HepG2 (cell line): ENCODE results near the gene AKIRIN1. TPM values are rescaled to one million over a fixed set of nuclear protein-coding genes. Genes with fewer than 3 reads are reported as not detected.
A peak's percentile ranks its signal among the peaks of the same experiment; 100 is the strongest.

Experiments used
- AKAP8 ChIP-seq: sonication (generic); formaldehyde crosslinking; IDR thresholded peaks from 2 replicates; pipeline ENCODE4 v1.5.1; 2020; ENCODE audit warnings: mild to moderate bottlenecking, missing genetic modification reagents
- CHCHD3 ChIP-seq: sonication (generic); formaldehyde crosslinking; IDR thresholded peaks from 2 replicates; pipeline ENCODE4 v1.8.0; 2022; ENCODE audit warnings: mild to moderate bottlenecking, missing genetic modification reagents, moderate library complexity
- FOXJ3 ChIP-seq: sonication (generic); formaldehyde crosslinking; IDR thresholded peaks from 2 replicates; pipeline ENCODE4 v1.4.0; 2020; ENCODE audit warnings: missing genetic modification reagents, mild to moderate bottlenecking, borderline replicate concordance
- GATAD2A ChIP-seq: IDR thresholded peaks from 2 replicates; pipeline ENCODE4 v1.6.1; 2016
- KDM1A ChIP-seq: IDR thresholded peaks from 2 replicates; pipeline ENCODE4 v1.6.1; 2016; ENCODE audit warnings: missing compliant biosample characterization
- MIXL1 ChIP-seq: IDR thresholded peaks from 2 replicates; pipeline ENCODE4 v1.6.1; 2016
- NFIB ChIP-seq: sonication (generic); formaldehyde crosslinking; IDR thresholded peaks from 2 replicates; pipeline ENCODE4 v1.9.0; 2021; ENCODE audit warnings: missing genetic modification reagents, mild to moderate bottlenecking, borderline replicate concordance
- NFYB ChIP-seq: sonication (generic); formaldehyde crosslinking; IDR thresholded peaks from 2 replicates; pipeline ENCODE4 v1.4.0; 2020; ENCODE audit warnings: missing genetic modification reagents
- ZMAT3 ChIP-seq: sonication (generic); formaldehyde crosslinking; conservative IDR thresholded peaks from 2 replicates; pipeline ENCODE4 v1.7.0; 2021; ENCODE audit warnings: missing genetic modification reagents
- ZNF138 ChIP-seq: sonication (generic); formaldehyde crosslinking; IDR thresholded peaks from 2 replicates; pipeline ENCODE4 v1.5.0; 2020; ENCODE audit warnings: mild to moderate bottlenecking, low read depth, missing genetic modification reagents
- ZNF230 ChIP-seq: sonication (generic); formaldehyde crosslinking; IDR thresholded peaks from 2 replicates; pipeline ENCODE4 v1.4.0; 2020; ENCODE audit warnings: mild to moderate bottlenecking, missing genetic modification reagents
- ZNF460 ChIP-seq: sonication (generic); formaldehyde crosslinking; IDR thresholded peaks from 2 replicates; pipeline ENCODE4 v1.5.1; 2020; ENCODE audit warnings: missing genetic modification reagents, mild to moderate bottlenecking, borderline replicate concordance
- ZNF776 ChIP-seq: sonication (generic); formaldehyde crosslinking; IDR thresholded peaks from 2 replicates; pipeline ENCODE4 v1.4.0; 2020; ENCODE audit warnings: mild to moderate bottlenecking, missing genetic modification reagents
- polyA plus RNA-seq, 8 experiments: library from polyadenylated mRNA; depleted of rRNA in 3 of 8; stranded (reverse) in 7 of 8; unstranded in 1 of 8; fragments of >200 nt; fragmentation: Illumina TruSeq in 4 of 8; extraction: Trizol in 4 of 8; gene quantifications; 2 replicates each; pipeline versions ENCODE4 v1.2.1 to v1.2.3, GENCODE V29; 2011 to 2016; ENCODE audit warnings: low read depth in 4 of 8, missing spikeins in 1 of 8, mixed read lengths in 1 of 8; ENCODE audit not compliant: insufficient read depth in 1 of 8
- total RNA-seq, 5 experiments: library from RNA; depleted of rRNA; stranded (reverse); fragments of >200 nt; fragmentation: Illumina TruSeq; extraction: Trizol; gene quantifications; 2 replicates each; pipeline ENCODE4 v1.2.3, GENCODE V29; 2016; ENCODE audit warnings: low read depth in 1 of 5
- TF ChIP-seq, protein P1 (sequence below): sonication (generic); formaldehyde crosslinking; IDR thresholded peaks from 2 replicates; pipeline ENCODE4 v1.8.0; 2022; ENCODE audit warnings: missing genetic modification reagents, low read depth, mild to moderate bottlenecking, borderline replicate concordance
- TF ChIP-seq, protein P2 (sequence below): sonication (generic); formaldehyde crosslinking; IDR thresholded peaks from 2 replicates; pipeline ENCODE4 v1.4.0; 2020; ENCODE audit warnings: missing genetic modification reagents
- TF ChIP-seq, protein P3 (sequence below): IDR thresholded peaks from 2 replicates; pipeline ENCODE4 v1.6.1; 2016; ENCODE audit warnings: missing compliant biosample characterization, missing genetic modification reagents, borderline replicate concordance
- TF ChIP-seq, protein P4 (sequence below): sonication (generic); formaldehyde crosslinking; IDR thresholded peaks from 2 replicates; pipeline ENCODE4; 2020; ENCODE audit warnings: missing genetic modification reagents, mild to moderate bottlenecking, borderline replicate concordance
- TF ChIP-seq, protein P5 (sequence below): IDR thresholded peaks from 2 replicates; pipeline ENCODE4 v1.6.1; 2016; ENCODE audit warnings: low read depth, borderline replicate concordance
- TF ChIP-seq, protein P6 (sequence below): sonication (generic); formaldehyde crosslinking; IDR thresholded peaks from 2 replicates; pipeline ENCODE4 v1.4.0; 2020; ENCODE audit warnings: low read depth, mild to moderate bottlenecking, missing genetic modification reagents
- TF ChIP-seq, protein P7 (sequence below): sonication (generic); formaldehyde crosslinking; IDR thresholded peaks from 2 replicates; pipeline ENCODE4 v1.4.0; 2020; ENCODE audit warnings: missing genetic modification reagents, mild to moderate bottlenecking, borderline replicate concordance

Gene AKIRIN1
- total and polyA plus RNA-seq, 2 of the 13 experiments (the other 11 are each of a cell fraction or from before 2014, with no cell fraction given): 123 to 157 TPM

DNA sequence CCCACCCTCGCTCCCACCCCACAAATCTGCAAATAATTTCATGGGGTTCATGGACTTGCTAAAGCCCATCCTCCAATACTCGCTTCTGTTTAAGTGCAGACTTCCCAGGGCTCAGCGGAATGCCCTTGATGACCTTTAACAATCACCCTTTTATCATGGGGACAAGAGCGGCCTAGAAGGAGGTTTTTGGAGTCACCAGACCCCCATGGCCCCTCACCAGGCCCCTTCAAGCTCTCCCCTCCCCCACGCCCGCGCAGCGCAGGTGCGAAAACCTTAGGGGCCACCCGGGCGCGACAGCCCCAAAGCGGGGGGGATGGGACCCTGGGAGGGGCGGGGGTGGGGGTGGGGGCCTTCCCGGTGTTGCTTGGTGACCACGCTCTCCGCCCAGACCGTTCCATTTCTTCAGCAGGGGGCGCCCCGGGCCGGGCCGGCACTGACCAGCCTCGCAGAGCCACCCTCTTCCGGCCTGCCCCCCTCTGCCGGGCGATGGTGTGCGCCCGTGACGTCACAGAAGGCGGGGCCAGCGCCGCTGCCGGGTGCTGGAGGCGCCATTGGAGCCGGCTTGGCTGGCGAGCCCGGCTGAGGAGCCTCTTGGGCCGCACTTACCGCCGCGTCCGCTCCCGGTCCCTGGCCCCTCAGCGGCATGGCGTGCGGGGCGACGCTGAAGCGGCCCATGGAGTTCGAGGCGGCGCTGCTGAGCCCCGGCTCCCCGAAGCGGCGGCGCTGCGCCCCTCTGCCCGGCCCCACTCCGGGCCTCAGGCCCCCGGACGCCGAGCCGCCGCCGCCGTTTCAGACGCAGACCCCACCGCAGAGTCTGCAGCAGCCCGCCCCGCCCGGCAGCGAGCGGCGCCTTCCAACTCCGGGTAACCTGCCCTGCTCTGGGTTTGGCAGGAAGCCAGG lies at the start of gene AKIRIN1 (continued):
- TF ChIP-seq ZNF460 (CRISPR knock-in tag) (no peak), NFYB (CRISPR knock-in tag) (peak; percentile 41; the same call in 1 of the 2 replicates), CHCHD3 (CRISPR knock-in tag) (0 out of 2 replicates have a peak, but pooled peaks have one; percentile 31), ZNF138 (CRISPR knock-in tag) (0 out of 2 replicates have a peak, but pooled peaks have one; percentile 55), ZNF776 (CRISPR knock-in tag) (peak; percentile 81), GATAD2A (CRISPR knock-in tag) (no peak), ZMAT3 (CRISPR knock-in tag) (peak; percentile 56; the same call in 1 of the 2 replicates), FOXJ3 (CRISPR knock-in tag) (no peak), KDM1A (0 out of 2 replicates have a peak, but pooled peaks have one; percentile 14), ZNF230 (CRISPR knock-in tag) (no peak), AKAP8 (CRISPR knock-in tag) (peak; percentile 22; the same call in 1 of the 2 replicates), NFIB (CRISPR knock-in tag) (no peak), MIXL1 (CRISPR knock-in tag) (no peak)
- TF ChIP-seq, protein P1, sequence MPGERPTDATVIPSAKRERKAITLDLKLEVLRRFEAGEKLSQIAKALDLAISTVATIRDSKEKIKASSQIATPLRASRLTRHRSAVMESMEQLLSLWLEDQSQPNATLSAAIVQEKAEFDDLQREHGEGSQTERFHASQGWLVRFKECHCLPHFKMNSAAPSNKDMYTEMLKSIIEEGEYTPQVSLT (CRISPR knock-in tag): no peak
- TF ChIP-seq, protein P2, sequence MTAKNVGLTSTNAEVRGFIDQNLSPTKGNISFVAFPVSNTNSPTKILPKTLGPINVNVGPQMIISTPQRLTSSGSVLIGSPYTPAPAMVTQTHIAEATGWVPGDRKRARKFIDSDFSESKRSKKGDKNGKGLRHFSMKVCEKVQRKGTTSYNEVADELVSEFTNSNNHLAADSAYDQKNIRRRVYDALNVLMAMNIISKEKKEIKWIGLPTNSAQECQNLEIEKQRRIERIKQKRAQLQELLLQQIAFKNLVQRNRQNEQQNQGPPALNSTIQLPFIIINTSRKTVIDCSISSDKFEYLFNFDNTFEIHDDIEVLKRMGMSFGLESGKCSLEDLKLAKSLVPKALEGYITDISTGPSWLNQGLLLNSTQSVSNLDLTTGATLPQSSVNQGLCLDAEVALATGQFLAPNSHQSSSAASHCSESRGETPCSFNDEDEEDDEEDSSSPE (CRISPR knock-in tag): no peak
- TF ChIP-seq, protein P3, sequence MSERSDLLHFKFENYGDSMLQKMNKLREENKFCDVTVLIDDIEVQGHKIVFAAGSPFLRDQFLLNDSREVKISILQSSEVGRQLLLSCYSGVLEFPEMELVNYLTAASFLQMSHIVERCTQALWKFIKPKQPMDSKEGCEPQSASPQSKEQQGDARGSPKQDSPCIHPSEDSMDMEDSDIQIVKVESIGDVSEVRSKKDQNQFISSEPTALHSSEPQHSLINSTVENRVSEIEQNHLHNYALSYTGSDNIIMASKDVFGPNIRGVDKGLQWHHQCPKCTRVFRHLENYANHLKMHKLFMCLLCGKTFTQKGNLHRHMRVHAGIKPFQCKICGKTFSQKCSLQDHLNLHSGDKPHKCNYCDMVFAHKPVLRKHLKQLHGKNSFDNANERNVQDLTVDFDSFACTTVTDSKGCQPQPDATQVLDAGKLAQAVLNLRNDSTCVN (CRISPR knock-in tag): peak; percentile 62; the same call in 1 of the 2 replicates
- TF ChIP-seq, protein P4, sequence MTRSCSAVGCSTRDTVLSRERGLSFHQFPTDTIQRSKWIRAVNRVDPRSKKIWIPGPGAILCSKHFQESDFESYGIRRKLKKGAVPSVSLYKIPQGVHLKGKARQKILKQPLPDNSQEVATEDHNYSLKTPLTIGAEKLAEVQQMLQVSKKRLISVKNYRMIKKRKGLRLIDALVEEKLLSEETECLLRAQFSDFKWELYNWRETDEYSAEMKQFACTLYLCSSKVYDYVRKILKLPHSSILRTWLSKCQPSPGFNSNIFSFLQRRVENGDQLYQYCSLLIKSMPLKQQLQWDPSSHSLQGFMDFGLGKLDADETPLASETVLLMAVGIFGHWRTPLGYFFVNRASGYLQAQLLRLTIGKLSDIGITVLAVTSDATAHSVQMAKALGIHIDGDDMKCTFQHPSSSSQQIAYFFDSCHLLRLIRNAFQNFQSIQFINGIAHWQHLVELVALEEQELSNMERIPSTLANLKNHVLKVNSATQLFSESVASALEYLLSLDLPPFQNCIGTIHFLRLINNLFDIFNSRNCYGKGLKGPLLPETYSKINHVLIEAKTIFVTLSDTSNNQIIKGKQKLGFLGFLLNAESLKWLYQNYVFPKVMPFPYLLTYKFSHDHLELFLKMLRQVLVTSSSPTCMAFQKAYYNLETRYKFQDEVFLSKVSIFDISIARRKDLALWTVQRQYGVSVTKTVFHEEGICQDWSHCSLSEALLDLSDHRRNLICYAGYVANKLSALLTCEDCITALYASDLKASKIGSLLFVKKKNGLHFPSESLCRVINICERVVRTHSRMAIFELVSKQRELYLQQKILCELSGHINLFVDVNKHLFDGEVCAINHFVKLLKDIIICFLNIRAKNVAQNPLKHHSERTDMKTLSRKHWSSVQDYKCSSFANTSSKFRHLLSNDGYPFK (CRISPR knock-in tag): peak; percentile 33; the same call in 1 of the 2 replicates
- TF ChIP-seq, protein P5, sequence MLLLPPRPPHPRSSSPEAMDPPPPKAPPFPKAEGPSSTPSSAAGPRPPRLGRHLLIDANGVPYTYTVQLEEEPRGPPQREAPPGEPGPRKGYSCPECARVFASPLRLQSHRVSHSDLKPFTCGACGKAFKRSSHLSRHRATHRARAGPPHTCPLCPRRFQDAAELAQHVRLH (CRISPR knock-in tag): peak; percentile 53; the same call in 1 of the 2 replicates
- TF ChIP-seq, protein P6, sequence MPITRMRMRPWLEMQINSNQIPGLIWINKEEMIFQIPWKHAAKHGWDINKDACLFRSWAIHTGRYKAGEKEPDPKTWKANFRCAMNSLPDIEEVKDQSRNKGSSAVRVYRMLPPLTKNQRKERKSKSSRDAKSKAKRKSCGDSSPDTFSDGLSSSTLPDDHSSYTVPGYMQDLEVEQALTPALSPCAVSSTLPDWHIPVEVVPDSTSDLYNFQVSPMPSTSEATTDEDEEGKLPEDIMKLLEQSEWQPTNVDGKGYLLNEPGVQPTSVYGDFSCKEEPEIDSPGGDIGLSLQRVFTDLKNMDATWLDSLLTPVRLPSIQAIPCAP (CRISPR knock-in tag): no peak
- TF ChIP-seq, protein P7, sequence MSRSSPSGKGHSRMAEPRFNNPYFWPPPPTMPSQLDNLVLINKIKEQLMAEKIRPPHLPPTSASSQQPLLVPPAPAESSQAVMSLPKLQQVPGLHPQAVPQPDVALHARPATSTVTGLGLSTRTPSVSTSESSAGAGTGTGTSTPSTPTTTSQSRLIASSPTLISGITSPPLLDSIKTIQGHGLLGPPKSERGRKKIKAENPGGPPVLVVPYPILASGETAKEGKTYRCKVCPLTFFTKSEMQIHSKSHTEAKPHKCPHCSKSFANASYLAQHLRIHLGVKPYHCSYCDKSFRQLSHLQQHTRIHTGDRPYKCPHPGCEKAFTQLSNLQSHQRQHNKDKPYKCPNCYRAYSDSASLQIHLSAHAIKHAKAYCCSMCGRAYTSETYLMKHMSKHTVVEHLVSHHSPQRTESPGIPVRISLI: peak; percentile 45; the same call in 1 of the 2 replicates
